Duodenal mucosa (tissue), 2 donors: ENCODE data around the gene GALNT6.

Experiments
- H3K27ac ChIP-seq: one replicate; pipeline ENCODE4 v1.7.0; 2013; ENCODE audit warnings: low read depth, low read length
- H3K27me3 ChIP-seq, 2 donors: one replicate each; pipeline ENCODE4 v1.7.0; 2013; ENCODE audit warnings: low read length in 2 of 2, control low read depth in 1 of 2; ENCODE audit not compliant: insufficient read depth in 2 of 2, control insufficient read depth in 1 of 2
- H3K36me3 ChIP-seq, 2 donors: one replicate each; pipeline ENCODE4 v1.7.0; 2013; ENCODE audit warnings: low read length in 2 of 2, control low read depth in 1 of 2; ENCODE audit not compliant: insufficient read depth in 2 of 2, control insufficient read depth in 1 of 2
- H3K4me1 ChIP-seq, 2 donors: one replicate each; pipeline ENCODE4 v1.7.0; 2013; ENCODE audit warnings: low read length in 2 of 2, control low read depth in 1 of 2; ENCODE audit not compliant: insufficient read depth in 2 of 2, control insufficient read depth in 1 of 2
- H3K4me3 ChIP-seq, 2 donors: one replicate each; pipeline ENCODE4 v1.7.0; 2013; ENCODE audit warnings: low read length in 2 of 2, low read depth in 1 of 2
- H3K9ac ChIP-seq, 2 donors: one replicate each; pipeline ENCODE4 v1.7.0; 2013; ENCODE audit warnings: low read length in 2 of 2, low read depth in 1 of 2
- H3K9me3 ChIP-seq, 2 donors: one replicate each; pipeline ENCODE4 v1.7.0; 2013; ENCODE audit warnings: low read length in 2 of 2, control low read depth in 1 of 2; ENCODE audit not compliant: control insufficient read depth in 1 of 2

The GALNT6 gene

DNA sequence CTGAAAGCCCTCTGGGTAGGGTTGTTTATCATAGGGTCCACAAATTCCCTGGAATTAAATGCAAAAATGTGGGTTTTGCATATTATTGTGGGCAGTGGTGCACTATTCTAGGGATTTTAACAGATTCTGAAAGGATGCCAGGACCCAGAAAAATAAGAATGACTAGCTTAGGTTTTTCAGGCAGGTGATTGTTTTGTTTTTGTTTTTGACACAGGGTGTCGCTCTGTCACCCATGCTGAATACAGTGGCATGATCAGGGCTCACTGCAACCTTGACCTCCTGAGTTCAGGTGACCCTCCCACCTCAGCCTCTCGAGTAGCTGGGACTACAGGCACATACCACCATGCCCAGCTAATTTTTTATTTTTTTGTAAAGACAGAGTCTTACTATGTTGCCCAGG lies 19.2 kb downstream of the GALNT6 start:
- no peak overlapping the region for H3K4me3 ChIP-seq
- H3K27me3 ChIP-seq: no peaks in the 10 kb centered on the region
- H3K4me1 ChIP-seq: peaks cover 22% of the 10 kb centered on the region in 2 donors
- no peak overlapping the region for H3K27ac ChIP-seq
- no peak overlapping the region for H3K9ac ChIP-seq
- no peaks in the 10 kb centered on the region for H3K9me3 ChIP-seq
- H3K36me3 ChIP-seq: peaks cover 8 to 23% of the 10 kb centered on the region in 2 donors

DNA sequence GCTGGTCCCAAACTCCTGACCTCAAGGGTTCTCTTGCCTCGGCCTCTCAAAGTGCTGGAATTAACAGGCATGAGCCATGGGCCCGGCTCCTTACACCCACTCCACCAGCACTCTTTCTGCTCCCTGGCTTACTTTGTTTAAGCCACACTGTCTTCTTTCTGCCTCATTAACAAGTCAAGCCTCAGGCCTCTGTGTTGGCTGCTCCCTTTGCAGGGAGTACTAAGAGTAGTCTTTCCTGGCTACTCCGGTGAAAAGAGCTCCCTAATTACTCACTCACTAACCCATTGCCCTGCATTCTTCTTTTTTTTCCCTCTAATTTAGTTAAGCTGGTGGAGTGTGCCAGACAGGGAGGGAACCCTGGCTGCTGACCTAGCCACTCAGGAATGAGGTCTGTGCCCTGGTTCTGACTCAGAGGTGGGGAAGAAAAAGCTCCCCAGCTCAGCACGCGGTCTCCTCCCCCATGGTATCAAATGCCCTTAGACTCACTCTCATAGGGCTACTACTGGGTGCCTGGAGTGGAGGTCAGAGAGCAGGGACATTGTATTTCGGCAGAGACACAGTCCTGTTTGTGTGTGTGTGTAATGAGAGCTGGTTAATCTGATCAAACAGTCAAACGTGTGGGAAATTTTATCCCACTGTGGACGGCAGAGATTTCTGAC lies 19.8 kb downstream of the GALNT6 start:
- Histone ChIP-seq H3K9me3 (no peaks in the 10 kb centered on the region), H3K4me3 (no peak overlapping the region), H3K9ac (no peak overlapping the region), H3K4me1 (peaks cover 22% of the 10 kb centered on the region in 2 donors), H3K36me3 (peaks cover 8 to 17% of the 10 kb centered on the region in 2 donors), H3K27ac (no peak overlapping the region), H3K27me3 (no peaks in the 10 kb centered on the region)

- no peaks in the 10 kb centered on the region for H3K9me3 ChIP-seq
- H3K4me1 ChIP-seq: peaks cover 22% of the 10 kb centered on the region in 2 donors
- H3K27ac ChIP-seq: no peak overlapping the region
- peaks cover 8 to 17% of the 10 kb centered on the region in 2 donors for H3K36me3 ChIP-seq
- no peaks in the 10 kb centered on the region for H3K27me3 ChIP-seq
- no peak overlapping the region for H3K4me3 ChIP-seq
- H3K9ac ChIP-seq: no peak overlapping the region
Observed at GRCh38 chr12:51370667-51371066, 20.5 kb downstream of the GALNT6 start.

DNA sequence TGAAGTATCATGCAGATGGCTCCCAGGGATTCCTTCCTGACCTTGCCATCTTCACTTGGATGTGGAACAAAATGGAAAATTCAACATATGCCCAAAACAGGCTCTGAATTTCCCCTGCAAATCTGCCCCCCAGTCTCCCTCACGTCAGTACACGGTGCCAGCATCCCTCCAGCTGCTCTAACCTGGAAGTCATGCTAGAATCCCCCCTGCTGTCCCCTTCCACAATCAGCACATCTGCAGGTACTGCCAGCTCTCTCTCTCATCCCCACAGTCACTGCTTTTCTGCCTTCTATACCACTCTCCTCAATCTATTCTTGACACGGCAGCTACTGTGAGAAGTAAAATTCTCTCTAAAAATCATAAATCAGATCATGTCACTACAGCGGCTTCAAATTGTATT lies 21.6 kb downstream of the GALNT6 start:
- Histone ChIP-seq H3K36me3 (peaks cover 6 to 14% of the 10 kb centered on the region in 2 donors), H3K4me1 (peaks cover 22% of the 10 kb centered on the region in 2 donors), H3K27ac (no peak overlapping the region), H3K9ac (no peak overlapping the region), H3K4me3 (peak overlapping the region in 1 of 2 donors; percentile 45), H3K27me3 (no peaks in the 10 kb centered on the region), H3K9me3 (no peaks in the 10 kb centered on the region)

GRCh38 chr12:51368640-51369517 lies 22.3 kb downstream of the GALNT6 start:
- peak overlapping the region; percentile 35 to 45 for H3K4me3 ChIP-seq
- H3K36me3 ChIP-seq: peaks cover 2 to 13% of the 10 kb centered on the region in 2 donors
- no peaks in the 10 kb centered on the region for H3K9me3 ChIP-seq
- H3K27ac ChIP-seq: peak overlapping the region; percentile 11
- no peaks in the 10 kb centered on the region for H3K27me3 ChIP-seq
- H3K9ac ChIP-seq: peak overlapping the region in 1 of 2 donors; percentile 21
- peaks cover 28 to 29% of the 10 kb centered on the region in 2 donors for H3K4me1 ChIP-seq

DNA sequence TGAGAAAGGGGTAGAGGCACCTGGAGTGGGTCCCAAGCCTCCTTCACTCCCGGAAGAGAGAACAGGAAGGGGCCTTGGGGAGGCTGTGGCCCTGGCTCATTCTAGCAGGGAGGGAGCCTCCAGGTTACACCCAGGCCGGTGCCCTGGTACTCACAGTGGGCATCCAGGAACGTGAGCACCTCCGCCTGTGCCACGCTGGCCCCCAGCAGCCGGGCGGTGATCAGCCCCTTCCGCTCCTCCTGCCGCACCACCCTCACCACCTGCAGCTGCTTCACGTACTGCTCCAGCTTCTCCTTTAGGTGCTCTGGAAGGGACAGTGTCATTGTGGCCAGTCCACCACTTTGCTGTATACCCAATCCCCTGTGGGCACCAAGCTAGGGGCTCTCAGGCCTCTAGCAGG lies 25.9 kb downstream of the GALNT6 start:
- Histone ChIP-seq H3K36me3 (peaks cover 0 to 21% of the 10 kb centered on the region in 2 donors), H3K9ac (no peak overlapping the region), H3K9me3 (no peaks in the 10 kb centered on the region), H3K4me3 (no peak overlapping the region), H3K27me3 (no peaks in the 10 kb centered on the region), H3K27ac (no peak overlapping the region), H3K4me1 (peaks cover 23 to 25% of the 10 kb centered on the region in 2 donors)

DNA sequence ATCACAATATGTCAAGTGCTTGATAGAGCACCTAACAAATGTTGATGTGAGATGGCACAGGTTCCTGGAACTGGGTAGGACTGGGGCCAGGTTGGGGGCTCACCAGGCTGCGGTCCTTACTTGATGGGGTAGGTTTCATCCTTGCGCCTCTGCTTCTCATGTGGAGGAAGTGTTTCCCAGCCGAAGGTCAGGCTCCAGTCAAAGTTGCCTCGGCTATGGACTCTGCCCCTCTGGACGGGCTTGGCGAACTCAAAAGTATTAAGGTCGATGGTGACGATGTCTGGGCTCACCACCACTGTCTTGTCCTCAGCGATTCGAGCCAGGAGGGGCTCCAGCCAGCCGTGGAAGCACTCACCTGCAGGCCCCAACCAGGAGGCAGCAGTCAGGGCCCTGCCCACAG lies 27.2 kb downstream of the GALNT6 start:
- Histone ChIP-seq H3K4me3 (no peak overlapping the region), H3K36me3 (peaks cover 5 to 31% of the 10 kb centered on the region in 2 donors), H3K4me1 (peaks cover 14 to 15% of the 10 kb centered on the region in 2 donors), H3K27ac (no peak overlapping the region), H3K9me3 (no peaks in the 10 kb centered on the region), H3K27me3 (no peaks in the 10 kb centered on the region), H3K9ac (no peak overlapping the region)

GRCh38 chr12:51362747-51363342 lies 28.4 kb downstream of the GALNT6 start:
- Histone ChIP-seq H3K9ac (no peak overlapping the region), H3K4me1 (peaks cover 8 to 10% of the 10 kb centered on the region in 2 donors), H3K27ac (no peak overlapping the region), H3K4me3 (no peak overlapping the region), H3K36me3 (peaks cover 10 to 39% of the 10 kb centered on the region in 2 donors), H3K27me3 (no peaks in the 10 kb centered on the region), H3K9me3 (no peaks in the 10 kb centered on the region)

GRCh38 chr12:51362307-51362706 lies 28.9 kb downstream of the GALNT6 start:
- Histone ChIP-seq H3K27me3 (no peaks in the 10 kb centered on the region), H3K9ac (no peak overlapping the region), H3K4me3 (no peak overlapping the region), H3K36me3 (peaks cover 10 to 42% of the 10 kb centered on the region in 2 donors), H3K27ac (no peak overlapping the region), H3K4me1 (peaks cover 8 to 10% of the 10 kb centered on the region in 2 donors), H3K9me3 (no peaks in the 10 kb centered on the region)
